Activated B cell treated with CpG ODN at 0.5 μM for 24 hours (primary cell): Measurements from ENCODE around the gene FCGBP. TPM values are rescaled to one million over a fixed set of nuclear protein-coding genes. Genes with fewer than 3 reads are reported as not detected.
A peak's percentile ranks its signal among the peaks of the same experiment; 100 is the strongest.

Source experiments
- ATAC-seq: fragments of 200-7000 bp; cut with Tn5 transposase; one replicate; pipeline ENCODE4 v1.10.0; 2021; ENCODE audit warnings: low read depth, mild to moderate bottlenecking, moderate library complexity
- CTCF ChIA-PET: fragments of 350-600 bp; sonication (Branson Sonifier 250); formaldehyde crosslinking; loops from one replicate; lab custom pipeline; 2021; ENCODE audit warnings: antibody characterized with exemption; lab: Charles Lee
- POLR2A ChIA-PET: fragments of 350-600 bp; sonication (Branson Sonifier 250); formaldehyde crosslinking; loops from one replicate; lab custom pipeline; 2021; ENCODE audit warnings: antibody characterized with exemption; lab: Charles Lee
- DNase-seq: peaks from one replicate; pipeline ENCODE4 v3.0.0; 2022
- H3K27ac Mint-ChIP-seq: one replicate; pipeline ENCODE4 v1.8.0; 2020; ENCODE audit warnings: mixed read lengths
- H3K27me3 Mint-ChIP-seq: one replicate; pipeline ENCODE4 v1.8.0; 2021; ENCODE audit warnings: mixed read lengths
- H3K36me3 Mint-ChIP-seq: one replicate; pipeline ENCODE4 v1.8.0; 2021; ENCODE audit warnings: low read depth, mixed read lengths
- H3K4me1 Mint-ChIP-seq: one replicate; pipeline ENCODE4 v1.8.0; 2021; ENCODE audit warnings: mixed read lengths
- H3K4me3 Mint-ChIP-seq: one replicate; pipeline ENCODE4 v1.8.0; 2020; ENCODE audit warnings: mild to moderate bottlenecking, mixed read lengths
- H3K9me3 Mint-ChIP-seq: one replicate; pipeline ENCODE4 v1.8.0; 2020; ENCODE audit warnings: mixed read lengths
- intact Hi-C: fragments of 100-400 bp; cut with micrococcal nuclease; formaldehyde crosslinking; loops from one replicate; pipeline ENCODE4 v1.15.1; 2024
- total RNA-seq: library from RNA; stranded (reverse); gene quantifications from 2 replicates; pipeline ENCODE4 v1.2.3, GENCODE V29; 2022
- TF ChIP-seq, protein P1 (sequence below): fragments of 200-600 bp; IDR thresholded peaks from one replicate; pipeline ENCODE4 v1.8.0; 2022; ENCODE audit warnings: antibody characterized with exemption, mild to moderate bottlenecking

Gene FCGBP
- total RNA-seq, 1 donor from 2014 or later = 6.1 TPM

DNA sequence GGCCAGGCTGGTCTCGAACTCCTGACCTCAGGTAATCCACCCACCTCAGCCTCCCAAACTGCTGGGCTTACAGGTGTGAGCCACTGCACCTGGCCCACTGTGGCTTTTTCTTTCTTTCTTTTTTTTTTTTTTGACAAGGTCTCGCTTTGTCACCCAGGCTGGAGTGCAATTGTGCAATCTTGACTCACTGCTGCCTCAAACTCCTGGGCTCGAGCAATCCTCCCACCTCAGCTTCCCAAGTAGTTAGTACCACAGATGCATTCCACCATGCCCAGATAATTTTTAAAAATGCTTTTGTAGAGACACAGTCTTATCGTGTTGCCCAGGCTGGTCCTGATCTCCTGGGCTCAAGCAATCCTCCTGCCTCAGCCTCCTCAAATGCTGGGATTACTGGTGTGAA is 12.1 kb upstream of the FCGBP start:
- POLR2A ChIA-PET = interaction anchor here (0.8 to 1.2 kb wide), 3 partner anchors 9 to 24 kb away, joined by 3 to 7 read pairs (median 5); no protein-coding TSS in a partner anchor
- Mint-ChIP-seq H3K27ac (no peak overlapping the region), H3K4me3 (no peak overlapping the region), H3K27me3 (no peaks in the 10 kb centered on the region), H3K36me3 (no peaks in the 10 kb centered on the region), H3K9me3 (no peaks in the 10 kb centered on the region), H3K4me1 (peaks cover 79% of the 10 kb centered on the region)
- TF ChIP-seq, protein P1, sequence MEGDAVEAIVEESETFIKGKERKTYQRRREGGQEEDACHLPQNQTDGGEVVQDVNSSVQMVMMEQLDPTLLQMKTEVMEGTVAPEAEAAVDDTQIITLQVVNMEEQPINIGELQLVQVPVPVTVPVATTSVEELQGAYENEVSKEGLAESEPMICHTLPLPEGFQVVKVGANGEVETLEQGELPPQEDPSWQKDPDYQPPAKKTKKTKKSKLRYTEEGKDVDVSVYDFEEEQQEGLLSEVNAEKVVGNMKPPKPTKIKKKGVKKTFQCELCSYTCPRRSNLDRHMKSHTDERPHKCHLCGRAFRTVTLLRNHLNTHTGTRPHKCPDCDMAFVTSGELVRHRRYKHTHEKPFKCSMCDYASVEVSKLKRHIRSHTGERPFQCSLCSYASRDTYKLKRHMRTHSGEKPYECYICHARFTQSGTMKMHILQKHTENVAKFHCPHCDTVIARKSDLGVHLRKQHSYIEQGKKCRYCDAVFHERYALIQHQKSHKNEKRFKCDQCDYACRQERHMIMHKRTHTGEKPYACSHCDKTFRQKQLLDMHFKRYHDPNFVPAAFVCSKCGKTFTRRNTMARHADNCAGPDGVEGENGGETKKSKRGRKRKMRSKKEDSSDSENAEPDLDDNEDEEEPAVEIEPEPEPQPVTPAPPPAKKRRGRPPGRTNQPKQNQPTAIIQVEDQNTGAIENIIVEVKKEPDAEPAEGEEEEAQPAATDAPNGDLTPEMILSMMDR = no peak
- DNase-seq (no peak), ATAC-seq (no peak)
- intact Hi-C loops = no loop called here
- CTCF ChIA-PET = interaction anchor here (1.4 kb wide), 1 partner anchor 24 kb away, joined by 4 read pairs; the partner anchor contains the start of gene PSMC4

DNA sequence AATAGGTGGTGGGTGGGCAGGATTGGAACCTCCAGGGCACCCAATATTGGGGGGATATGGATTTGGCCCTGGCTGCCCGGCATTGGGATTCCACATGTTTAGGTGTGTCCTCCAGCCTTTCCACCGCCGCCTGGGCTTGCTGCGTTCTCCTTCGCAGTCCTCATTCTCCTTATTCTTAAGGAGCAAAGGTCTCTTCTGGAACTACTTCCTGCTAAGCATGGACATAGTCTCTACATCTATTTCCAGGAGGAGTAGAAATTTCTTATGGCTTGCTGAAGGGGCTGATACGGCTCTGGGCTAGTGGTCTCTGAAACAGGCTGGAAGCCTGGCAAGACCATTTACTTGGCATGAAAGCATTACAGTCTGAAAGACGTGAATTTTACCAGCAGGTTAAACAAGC is 9.2 kb upstream of the FCGBP start:
- DNase-seq = no peak
- peak overlapping the region; percentile 13 for H3K4me3 Mint-ChIP-seq
- no peaks in the 10 kb centered on the region for H3K27me3 Mint-ChIP-seq
- ATAC-seq = no peak
- intact Hi-C loops = loop anchor here (5.0 kb wide), 1 partner anchor 111 kb away; the partner anchor contains the start of gene DYRK1B
- TF ChIP-seq, protein P1 = no peak
- peak overlapping the region; percentile 62 for H3K27ac Mint-ChIP-seq
- H3K9me3 Mint-ChIP-seq = peaks cover 4% of the 10 kb centered on the region
- H3K36me3 Mint-ChIP-seq = peaks cover 3% of the 10 kb centered on the region
- POLR2A ChIA-PET = interaction anchor here (2.3 to 2.5 kb wide), 2 partner anchors 10 to 27 kb away, joined by 20 read pairs; partner anchors contain the start of gene PSMC4
- CTCF ChIA-PET = interaction anchor here (2.3 kb wide), 1 partner anchor 27 kb away, joined by 16 read pairs; the partner anchor contains the start of gene PSMC4
- peaks cover 71% of the 10 kb centered on the region for H3K4me1 Mint-ChIP-seq

DNA sequence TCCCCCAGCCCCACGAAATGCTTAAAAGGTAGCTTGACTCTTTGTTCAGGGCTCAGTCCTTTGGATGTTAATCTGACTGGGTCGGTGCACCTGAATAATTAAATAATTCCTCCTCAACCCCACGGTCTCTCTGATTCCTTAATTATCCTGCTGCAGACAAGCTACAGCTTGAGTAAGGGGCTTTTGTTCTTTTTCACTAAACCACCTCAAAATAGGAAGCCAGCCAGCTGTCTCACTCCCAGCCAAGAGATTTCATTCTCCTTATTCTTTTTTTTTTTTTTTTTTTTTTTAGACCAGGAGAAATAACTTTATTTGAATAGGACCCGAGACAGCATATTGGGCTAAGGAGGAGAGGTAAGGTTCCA is 7.9 kb upstream of the FCGBP start:
- H3K27me3 Mint-ChIP-seq = no peaks in the 10 kb centered on the region
- H3K36me3 Mint-ChIP-seq = peaks cover 3% of the 10 kb centered on the region
- DNase-seq (no peak), ATAC-seq (no peak)
- TF ChIP-seq, protein P1 = no peak
- ChIA-PET POLR2A (interaction anchor here (0.6 to 3.3 kb wide), 18 partner anchors 10 to 1607 kb away, joined by 3 to 90 read pairs (median 6); partner anchors contain the start of genes C19orf47, PSMC4, ZNF546 and ZNF780A), CTCF (interaction anchor here (1.2 to 1.7 kb wide), 2 partner anchors 11 to 28 kb away, joined by 6 to 43 read pairs; partner anchors contain the start of gene PSMC4)
- H3K27ac Mint-ChIP-seq = peak overlapping the region; percentile 88
- peak overlapping the region; percentile 77 for H3K4me3 Mint-ChIP-seq
- intact Hi-C loops = loop anchor here (5.0 kb wide), 1 partner anchor 110 kb away; the partner anchor contains the start of gene DYRK1B
- peaks cover 71% of the 10 kb centered on the region for H3K4me1 Mint-ChIP-seq
- H3K9me3 Mint-ChIP-seq = peaks cover 4% of the 10 kb centered on the region

DNA sequence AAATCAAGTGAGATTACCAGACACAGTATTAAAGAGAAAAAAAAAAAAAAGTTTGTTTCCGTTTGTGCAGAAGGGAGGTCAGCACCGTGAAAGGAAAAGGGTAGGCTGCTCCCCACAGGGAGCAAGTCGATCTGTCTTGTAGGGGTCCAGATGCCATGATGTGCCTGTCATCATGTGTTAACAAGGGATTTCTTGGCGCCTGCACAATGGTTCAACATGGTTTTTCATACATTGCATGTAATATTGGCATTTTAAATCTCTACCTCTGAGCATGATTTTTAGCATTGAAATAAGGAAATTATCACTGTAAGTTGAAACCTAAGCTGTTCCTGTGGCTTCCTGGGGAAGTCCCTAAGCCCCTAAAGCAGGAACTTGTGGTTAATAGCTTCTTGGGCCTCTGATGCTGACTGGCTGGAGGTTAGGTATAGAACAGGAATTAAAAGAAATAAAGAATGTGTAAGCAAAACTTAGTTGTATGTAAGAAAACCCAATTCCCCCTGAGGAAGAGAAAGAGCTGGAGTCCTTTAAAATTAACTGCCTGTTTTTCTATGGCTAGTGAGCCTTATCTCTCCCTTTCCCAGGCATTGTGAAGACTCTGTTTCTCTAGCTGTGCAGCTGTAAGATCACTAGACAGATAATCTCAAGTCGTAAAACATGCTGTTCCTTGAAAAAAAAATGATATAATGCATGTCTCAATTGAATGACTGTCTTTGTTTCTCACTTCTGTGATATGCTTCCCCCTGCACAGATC is 7.4 kb upstream of the FCGBP start:
- ATAC-seq (peak; percentile 82), DNase-seq (peak; percentile 29)
- POLR2A ChIA-PET = interaction anchor here (0.6 to 3.3 kb wide), 15 partner anchors 9 to 1607 kb away, joined by 3 to 90 read pairs (median 6); partner anchors contain the start of genes PSMC4, ZNF546 and ZNF780A
- Mint-ChIP-seq H3K9me3 (peaks cover 4% of the 10 kb centered on the region), H3K4me1 (peaks cover 77% of the 10 kb centered on the region), H3K4me3 (peak overlapping the region; percentile 77), H3K36me3 (peaks cover 3% of the 10 kb centered on the region), H3K27me3 (no peaks in the 10 kb centered on the region), H3K27ac (peak overlapping the region; percentile 88)
- TF ChIP-seq, protein P1 = no peak
- intact Hi-C loops = loop anchor here (1.0 to 5.0 kb wide), 2 partner anchors 29 to 109 kb away; partner anchors contain the start of gene DYRK1B
- CTCF ChIA-PET = interaction anchor here (1.2 to 1.7 kb wide), 2 partner anchors 12 to 29 kb away, joined by 6 to 43 read pairs; partner anchors contain the start of gene PSMC4
